NCI-H748 (cell line): ENCODE data around the gene RASGRP2.

Source experiments
- DNase-seq: peaks from one replicate; lab custom pipeline; 2025; ENCODE audit not compliant: unreplicated experiment; lab: John Stamatoyannopoulos, UW

RASGRP2 gene

GRCh38 chr11:64757549-64758329 is 13.8 kb upstream of the RASGRP2 start:
- DNase-seq, result no peak

- no peak for DNase-seq
These were observed 11.9 kb upstream of the RASGRP2 start for GRCh38 chr11:64755681-64756361.

GRCh38 chr11:64754919-64755662 is 11.1 kb upstream of the RASGRP2 start:
- no peak for DNase-seq

- DNase-seq, result no peak
These were observed 10.4 kb upstream of the RASGRP2 start for GRCh38 chr11:64754124-64754918.

GRCh38 chr11:64753380-64754123 is 9.6 kb upstream of the RASGRP2 start:
- no peak for DNase-seq

GRCh38 chr11:64753019-64753379 is 9.1 kb upstream of the RASGRP2 start:
- DNase-seq, result no peak

- no peak for DNase-seq
These were observed 8.4 kb upstream of the RASGRP2 start for GRCh38 chr11:64752175-64752970.

GRCh38 chr11:64751580-64751979 is 7.6 kb upstream of the RASGRP2 start:
- DNase-seq, result no peak

GRCh38 chr11:64751136-64751535 is 7.2 kb upstream of the RASGRP2 start:
- no peak for DNase-seq

GRCh38 chr11:64750361-64751054 is 6.6 kb upstream of the RASGRP2 start:
- no peak for DNase-seq

GRCh38 chr11:64747961-64748665 is 4.2 kb upstream of the RASGRP2 start:
- DNase-seq, result no peak

- no peak for DNase-seq
These were observed 2.5 kb upstream of the RASGRP2 start for GRCh38 chr11:64746486-64746885.

- DNase-seq, result peak; percentile 64
These were observed 1.8 kb upstream of the RASGRP2 start for GRCh38 chr11:64745521-64746328.

GRCh38 chr11:64745189-64745520 is 1.2 kb upstream of the RASGRP2 start:
- DNase-seq, result no peak

GRCh38 chr11:64744544-64745188 is 724 bp upstream of the RASGRP2 start:
- peak; percentile 33 for DNase-seq

- DNase-seq, result peak; percentile 39
These were observed 902 bp downstream of the RASGRP2 start for GRCh38 chr11:64742889-64743590.
